HL-60 (cell line): ENCODE results near the gene MUSK.

Experiments
- POLR2AphosphoS5 ChIP-seq: IDR thresholded peaks from 2 replicates; pipeline ENCODE4 v1.6.1; 2012; ENCODE audit warnings: low read depth
- TF ChIP-seq, protein P1 (sequence below): IDR thresholded peaks from one replicate; pipeline ENCODE4 v1.5.1; 2011; ENCODE audit warnings: low read length, control low read depth, inconsistent platforms; ENCODE audit not compliant: insufficient read depth

DNA sequence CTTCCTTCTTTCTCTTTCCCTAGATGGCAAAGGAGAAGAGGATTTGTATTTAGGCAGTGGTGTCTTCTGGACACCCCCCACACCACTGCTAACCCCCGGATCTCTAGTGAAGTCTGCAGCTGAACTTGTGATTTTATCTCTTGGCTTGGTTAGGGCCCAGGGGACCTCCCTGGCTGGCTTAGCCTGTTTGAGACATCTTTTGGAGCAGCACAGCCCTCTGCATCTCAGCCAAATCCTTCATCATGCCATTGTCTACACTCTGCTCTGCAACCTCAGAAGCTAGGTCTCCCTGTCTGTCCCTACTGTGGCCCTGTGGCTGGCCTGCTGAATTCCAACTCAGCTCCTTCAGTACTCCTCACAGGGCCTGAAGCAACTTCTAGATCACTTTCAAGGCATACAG, 81.7 kb downstream of the MUSK start:
- TF ChIP-seq, protein P1, sequence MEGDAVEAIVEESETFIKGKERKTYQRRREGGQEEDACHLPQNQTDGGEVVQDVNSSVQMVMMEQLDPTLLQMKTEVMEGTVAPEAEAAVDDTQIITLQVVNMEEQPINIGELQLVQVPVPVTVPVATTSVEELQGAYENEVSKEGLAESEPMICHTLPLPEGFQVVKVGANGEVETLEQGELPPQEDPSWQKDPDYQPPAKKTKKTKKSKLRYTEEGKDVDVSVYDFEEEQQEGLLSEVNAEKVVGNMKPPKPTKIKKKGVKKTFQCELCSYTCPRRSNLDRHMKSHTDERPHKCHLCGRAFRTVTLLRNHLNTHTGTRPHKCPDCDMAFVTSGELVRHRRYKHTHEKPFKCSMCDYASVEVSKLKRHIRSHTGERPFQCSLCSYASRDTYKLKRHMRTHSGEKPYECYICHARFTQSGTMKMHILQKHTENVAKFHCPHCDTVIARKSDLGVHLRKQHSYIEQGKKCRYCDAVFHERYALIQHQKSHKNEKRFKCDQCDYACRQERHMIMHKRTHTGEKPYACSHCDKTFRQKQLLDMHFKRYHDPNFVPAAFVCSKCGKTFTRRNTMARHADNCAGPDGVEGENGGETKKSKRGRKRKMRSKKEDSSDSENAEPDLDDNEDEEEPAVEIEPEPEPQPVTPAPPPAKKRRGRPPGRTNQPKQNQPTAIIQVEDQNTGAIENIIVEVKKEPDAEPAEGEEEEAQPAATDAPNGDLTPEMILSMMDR, result no peak
- TF ChIP-seq POLR2AphosphoS5, result no peak
